ENCODE measurements around the gene TMEM120A.

TMEM120A gene

GRCh38 chr7:75981453-75982305 lies 12.7 kb downstream of the TMEM120A start:
- DNase-seq (ENCODE audit: extremely low read depth in 1 of 2, low read depth in 1 of 2): no peak

- DNase-seq (ENCODE audit: extremely low read depth in 1 of 2, low read depth in 1 of 2): no peak
These were observed 13.3 kb downstream of the TMEM120A start for GRCh38 chr7:75981203-75981452.

- DNase-seq (ENCODE audit: extremely low read depth in 1 of 2, low read depth in 1 of 2): no peak
These were observed 13.8 kb downstream of the TMEM120A start for GRCh38 chr7:75980430-75981202.

- DNase-seq (ENCODE audit: extremely low read depth in 1 of 2, low read depth in 1 of 2): no peak
These were observed 14.5 kb downstream of the TMEM120A start for GRCh38 chr7:75979759-75980429.

GRCh38 chr7:75977743-75978142 lies 16.7 kb downstream of the TMEM120A start:
- no peak for DNase-seq (ENCODE audit: extremely low read depth in 1 of 2, low read depth in 1 of 2)

GRCh38 chr7:75971961-75972763 lies 22.2 kb downstream of the TMEM120A start:
- no peak for DNase-seq (ENCODE audit: extremely low read depth in 1 of 2, low read depth in 1 of 2)

- no peak for DNase-seq (ENCODE audit: extremely low read depth in 1 of 2, low read depth in 1 of 2)
These were observed 23.0 kb downstream of the TMEM120A start for GRCh38 chr7:75971309-75971960.

GRCh38 chr7:75969704-75970498 lies 24.5 kb downstream of the TMEM120A start:
- DNase-seq (ENCODE audit: extremely low read depth in 1 of 2, low read depth in 1 of 2): no peak

- no peak for DNase-seq (ENCODE audit: extremely low read depth in 1 of 2, low read depth in 1 of 2)
These were observed 25.2 kb downstream of the TMEM120A start for GRCh38 chr7:75969182-75969581.

- DNase-seq (ENCODE audit: extremely low read depth in 1 of 2, low read depth in 1 of 2): no peak
These were observed 25.8 kb downstream of the TMEM120A start for GRCh38 chr7:75968561-75969001.

- no peak for DNase-seq (ENCODE audit: extremely low read depth in 1 of 2, low read depth in 1 of 2)
These were observed 26.4 kb downstream of the TMEM120A start for GRCh38 chr7:75968012-75968411.

- no peak for DNase-seq (ENCODE audit: extremely low read depth in 1 of 2, low read depth in 1 of 2)
These were observed 26.9 kb downstream of the TMEM120A start for GRCh38 chr7:75967487-75967997.

- DNase-seq (ENCODE audit: extremely low read depth in 1 of 2, low read depth in 1 of 2): no peak
These were observed 27.3 kb downstream of the TMEM120A start for GRCh38 chr7:75967055-75967454.

GRCh38 chr7:75966190-75966961 lies 28.0 kb downstream of the TMEM120A start:
- no peak for DNase-seq (ENCODE audit: extremely low read depth in 1 of 2, low read depth in 1 of 2)

- no peak for DNase-seq (ENCODE audit: extremely low read depth in 1 of 2, low read depth in 1 of 2)
These were observed 28.8 kb downstream of the TMEM120A start for GRCh38 chr7:75965617-75966016.

- no peak for DNase-seq (ENCODE audit: extremely low read depth in 1 of 2, low read depth in 1 of 2)
These were observed 30.9 kb downstream of the TMEM120A start for GRCh38 chr7:75963381-75963995.

GRCh38 chr7:75962607-75963380 lies 31.6 kb downstream of the TMEM120A start:
- DNase-seq (ENCODE audit: extremely low read depth in 1 of 2, low read depth in 1 of 2): no peak
